H1 (cell line): ENCODE measurements around the gene SCPEP1. TPM values are rescaled to one million over a fixed set of nuclear protein-coding genes. Genes with fewer than 3 reads are reported as not detected.

Experiments
- RFX5 ChIP-seq: IDR thresholded peaks from 2 replicates; pipeline ENCODE4 v1.6.1; 2011; ENCODE audit warnings: low read depth, low read length, improper control_type of control experiment, borderline replicate concordance
- polyA plus RNA-seq, 7 experiments: library from polyadenylated mRNA; depleted of rRNA in 3 of 7; stranded (reverse) in 5 of 7; unstranded in 2 of 7; fragments of >200 nt in 5 of 7; fragments of 200-250 nt in 2 of 7; gene quantifications; 1 replicate in 5 of 7; 2 replicates in 1 of 7; 4 replicates in 1 of 7; pipeline versions ENCODE4 v1.2.1 to v1.2.3, GENCODE V29; 2011 to 2013; ENCODE audit warnings: missing spikeins in 2 of 7, mixed read lengths in 2 of 7
- total RNA-seq: library from RNA; stranded (reverse); fragmentation: NEBNext Ultra II Directional; extraction: Animal tissue kit (Norgen Biotek cat#: 25700); gene quantifications from 2 replicates; pipeline ENCODE4 v1.2.1, GENCODE V29; 2021
- TF ChIP-seq, protein P1 (sequence below), 3 experiments: IDR thresholded peaks; 1 replicate in 2 of 3; 2 replicates in 1 of 3; pipeline versions ENCODE4 v1.5.1 to v1.6.1; 2011; ENCODE audit warnings: low read length in 3 of 3, mild to moderate bottlenecking in 3 of 3, inconsistent platforms in 2 of 3, low read depth in 1 of 3, moderate library complexity in 1 of 3; ENCODE audit not compliant: insufficient read depth in 1 of 3; ENCODE audit errors: control extremely low read depth in 1 of 3

Gene SCPEP1
- total and polyA plus RNA-seq, 2 of the 8 experiments (the other 6 are each of a cell fraction or from before 2014, with no cell fraction given), result 30.7 to 52.6 TPM

DNA sequence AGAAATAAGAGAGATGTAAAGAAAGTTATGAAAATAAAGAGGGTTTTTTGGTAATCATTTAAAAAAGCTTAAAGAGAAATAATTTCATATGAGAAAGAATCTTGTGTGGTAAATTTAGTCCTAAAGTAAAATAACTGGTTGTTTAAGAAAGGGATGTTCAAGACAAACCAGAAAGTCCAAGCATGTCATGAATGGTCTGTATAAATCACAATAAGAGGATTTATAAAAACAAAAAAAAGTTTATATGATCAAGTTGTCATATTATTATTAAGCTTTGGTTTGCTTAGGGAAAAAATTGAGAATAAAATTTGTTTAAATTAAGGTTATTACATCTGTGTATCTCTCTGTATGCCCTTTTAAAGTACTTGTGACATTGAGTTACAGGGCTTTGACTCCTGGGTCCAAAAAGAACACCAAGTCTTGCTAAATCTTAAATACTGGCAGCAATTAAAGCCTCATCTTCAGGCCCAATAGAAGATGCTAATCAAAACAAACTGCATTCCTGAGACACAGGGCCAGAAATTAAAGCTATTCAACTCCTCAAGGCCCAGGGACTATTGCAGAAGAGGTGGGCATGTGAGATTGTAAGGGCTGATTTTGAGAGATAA lies 48.5 kb upstream of the SCPEP1 start (continued):
- TF ChIP-seq, protein P1, sequence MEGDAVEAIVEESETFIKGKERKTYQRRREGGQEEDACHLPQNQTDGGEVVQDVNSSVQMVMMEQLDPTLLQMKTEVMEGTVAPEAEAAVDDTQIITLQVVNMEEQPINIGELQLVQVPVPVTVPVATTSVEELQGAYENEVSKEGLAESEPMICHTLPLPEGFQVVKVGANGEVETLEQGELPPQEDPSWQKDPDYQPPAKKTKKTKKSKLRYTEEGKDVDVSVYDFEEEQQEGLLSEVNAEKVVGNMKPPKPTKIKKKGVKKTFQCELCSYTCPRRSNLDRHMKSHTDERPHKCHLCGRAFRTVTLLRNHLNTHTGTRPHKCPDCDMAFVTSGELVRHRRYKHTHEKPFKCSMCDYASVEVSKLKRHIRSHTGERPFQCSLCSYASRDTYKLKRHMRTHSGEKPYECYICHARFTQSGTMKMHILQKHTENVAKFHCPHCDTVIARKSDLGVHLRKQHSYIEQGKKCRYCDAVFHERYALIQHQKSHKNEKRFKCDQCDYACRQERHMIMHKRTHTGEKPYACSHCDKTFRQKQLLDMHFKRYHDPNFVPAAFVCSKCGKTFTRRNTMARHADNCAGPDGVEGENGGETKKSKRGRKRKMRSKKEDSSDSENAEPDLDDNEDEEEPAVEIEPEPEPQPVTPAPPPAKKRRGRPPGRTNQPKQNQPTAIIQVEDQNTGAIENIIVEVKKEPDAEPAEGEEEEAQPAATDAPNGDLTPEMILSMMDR (IDR thresholded peaks at IDR 0.05; ENCODE audit: control extremely low read depth in 1 of 3, insufficient read depth in 1 of 3, low read depth in 1 of 3, low read length in 3 of 3), result no peak
- no peak for TF ChIP-seq RFX5
